ENCODE measurements around the gene GGTLC2.
"Not testable (repeated sequence)": the region's sequence is repeated elsewhere in the genome, so short reads cannot be mapped to it uniquely, and the experiment has no call there.

DNA sequence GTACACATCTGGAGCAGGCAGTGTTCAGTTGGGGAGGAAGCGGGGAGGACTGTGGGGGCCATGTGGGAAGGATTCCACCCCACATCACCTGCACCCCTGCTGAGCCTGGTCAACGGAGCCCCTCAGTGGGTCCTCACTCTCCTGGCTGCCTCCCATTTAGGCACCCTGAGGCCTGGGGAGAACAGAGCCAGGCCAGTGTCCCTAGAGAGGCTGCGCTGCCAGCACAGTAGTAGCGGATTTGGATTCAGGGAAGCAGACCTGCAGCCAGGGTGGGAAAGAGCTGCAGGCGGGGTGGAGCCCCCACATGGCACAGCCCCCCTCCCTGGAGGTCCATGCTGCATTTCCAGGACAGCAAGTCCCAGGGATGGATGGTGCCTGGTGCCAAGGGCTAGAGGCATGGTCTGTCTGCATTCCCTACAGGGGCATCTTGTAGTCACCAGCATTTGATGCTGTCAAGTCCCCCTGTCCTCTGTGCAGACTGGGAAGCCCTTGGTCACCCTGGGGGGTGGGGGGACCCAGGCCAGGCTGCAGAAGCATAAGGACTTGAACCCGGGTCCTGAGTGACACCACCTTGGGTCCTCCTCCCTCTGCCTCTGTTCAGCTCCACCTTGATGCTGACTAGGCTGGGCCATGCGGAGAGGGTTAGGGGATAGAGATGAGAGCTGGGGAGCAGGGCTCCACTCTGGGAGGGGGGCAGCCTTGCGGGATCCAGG lies 6.5 kb downstream of the GGTLC2 start:
- TF ChIP-seq, protein P1, sequence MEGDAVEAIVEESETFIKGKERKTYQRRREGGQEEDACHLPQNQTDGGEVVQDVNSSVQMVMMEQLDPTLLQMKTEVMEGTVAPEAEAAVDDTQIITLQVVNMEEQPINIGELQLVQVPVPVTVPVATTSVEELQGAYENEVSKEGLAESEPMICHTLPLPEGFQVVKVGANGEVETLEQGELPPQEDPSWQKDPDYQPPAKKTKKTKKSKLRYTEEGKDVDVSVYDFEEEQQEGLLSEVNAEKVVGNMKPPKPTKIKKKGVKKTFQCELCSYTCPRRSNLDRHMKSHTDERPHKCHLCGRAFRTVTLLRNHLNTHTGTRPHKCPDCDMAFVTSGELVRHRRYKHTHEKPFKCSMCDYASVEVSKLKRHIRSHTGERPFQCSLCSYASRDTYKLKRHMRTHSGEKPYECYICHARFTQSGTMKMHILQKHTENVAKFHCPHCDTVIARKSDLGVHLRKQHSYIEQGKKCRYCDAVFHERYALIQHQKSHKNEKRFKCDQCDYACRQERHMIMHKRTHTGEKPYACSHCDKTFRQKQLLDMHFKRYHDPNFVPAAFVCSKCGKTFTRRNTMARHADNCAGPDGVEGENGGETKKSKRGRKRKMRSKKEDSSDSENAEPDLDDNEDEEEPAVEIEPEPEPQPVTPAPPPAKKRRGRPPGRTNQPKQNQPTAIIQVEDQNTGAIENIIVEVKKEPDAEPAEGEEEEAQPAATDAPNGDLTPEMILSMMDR (IDR thresholded peaks at IDR 0.05) = not testable (repeated sequence)
- TF ChIP-seq POLR2A (IDR thresholded peaks at IDR 0.05) = not testable (repeated sequence)
